ENCODE measurements around the gene DOK7.

The DOK7 gene

GRCh38 chr4:3483471-3483921 is 20.4 kb downstream of the DOK7 start:
- no peak for TF ChIP-seq CTCF (IDR thresholded peaks at IDR 0.05)

DNA sequence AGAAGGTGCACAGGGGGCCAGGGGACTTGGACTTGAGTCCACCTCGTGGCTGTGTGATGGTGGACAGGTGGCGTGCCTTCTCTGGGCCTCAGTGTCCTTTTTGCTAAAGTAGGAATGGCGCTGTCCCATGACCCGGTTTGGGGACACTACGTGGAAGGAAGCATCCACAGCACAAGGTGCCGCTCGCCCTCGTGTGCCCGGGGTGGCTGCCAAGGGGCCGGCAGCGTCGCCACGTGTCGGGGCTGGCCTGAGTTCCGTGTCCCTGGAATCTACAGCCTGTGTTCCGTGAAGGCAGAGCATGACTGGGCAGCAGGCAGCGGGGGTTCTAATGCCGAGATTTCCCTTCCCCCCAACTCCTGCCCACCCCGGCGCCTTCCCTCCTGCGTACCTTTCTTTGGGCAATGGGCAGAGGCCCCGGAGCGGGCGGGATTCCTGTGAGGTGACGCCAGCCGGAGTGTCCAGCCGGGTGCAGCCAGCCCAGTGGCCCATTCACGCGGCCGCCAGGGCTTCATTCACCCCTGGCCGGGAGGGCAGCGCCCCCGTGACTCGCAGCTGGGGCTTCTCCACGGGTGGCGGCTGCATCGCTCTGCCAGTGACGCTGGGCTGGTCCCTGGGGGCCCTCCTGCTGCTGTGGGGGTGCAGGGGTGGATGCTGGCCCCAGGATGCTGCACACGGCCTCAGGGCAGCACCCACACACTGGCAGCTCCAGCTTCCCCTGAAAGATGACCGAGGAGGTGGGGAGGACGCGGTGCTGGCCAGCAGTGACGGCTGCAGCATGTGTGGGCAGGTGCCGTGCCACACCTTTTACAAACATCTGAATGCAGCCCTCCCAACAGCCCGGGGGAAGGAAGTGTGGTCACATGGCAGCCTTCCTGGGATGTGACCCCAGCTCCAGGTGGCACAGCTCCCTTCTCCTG is 21.2 kb downstream of the DOK7 start:
- TF ChIP-seq CTCF (IDR thresholded peaks at IDR 0.05): no peak

DNA sequence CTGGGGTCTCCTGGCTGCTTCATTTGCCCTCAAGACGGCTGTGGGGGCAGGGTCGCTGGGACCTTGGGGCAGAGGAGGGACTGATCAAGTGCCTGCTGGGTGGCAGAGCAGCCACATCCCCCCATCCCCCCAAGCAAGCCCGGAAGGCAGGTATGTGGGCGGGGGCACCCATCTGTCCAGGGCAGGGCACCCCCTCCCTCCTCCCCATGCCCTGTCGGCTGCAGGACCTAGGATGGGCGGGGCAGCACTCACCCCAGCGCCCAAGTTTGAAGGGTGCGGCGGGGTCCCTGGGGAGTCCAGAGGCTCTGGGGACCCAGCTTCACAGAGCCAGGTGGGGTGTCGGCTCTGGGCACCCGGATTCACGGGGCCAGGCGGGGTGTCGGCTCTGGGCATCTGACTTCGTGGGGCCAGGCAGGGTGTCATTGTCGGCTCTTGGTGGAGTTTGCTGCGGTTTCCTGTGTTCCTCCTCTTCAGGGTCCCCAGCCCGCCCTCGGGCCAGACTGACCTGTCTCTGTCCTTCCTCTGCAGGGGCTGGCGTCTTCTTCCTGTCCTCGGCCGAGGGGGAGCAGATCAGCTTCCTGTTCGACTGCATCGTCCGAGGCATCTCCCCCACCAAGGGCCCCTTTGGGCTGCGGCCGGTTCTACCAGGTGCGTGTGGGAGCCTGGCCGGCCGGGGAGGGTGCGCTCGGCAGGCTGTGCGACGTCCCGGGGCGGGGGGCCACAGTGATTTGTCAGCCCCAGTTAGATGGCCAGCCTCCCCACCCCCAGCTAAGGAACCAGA is 22.1 kb downstream of the DOK7 start:
- no peak for TF ChIP-seq CTCF (IDR thresholded peaks at IDR 0.05)

- TF ChIP-seq CTCF (IDR thresholded peaks at IDR 0.05): no peak
Measured at GRCh38 chr4:3485886-3486540, 22.9 kb downstream of the DOK7 start.

GRCh38 chr4:3486541-3487540 is 23.7 kb downstream of the DOK7 start:
- TF ChIP-seq CTCF (IDR thresholded peaks at IDR 0.05): no peak

GRCh38 chr4:3487861-3488260 is 24.8 kb downstream of the DOK7 start:
- TF ChIP-seq CTCF (IDR thresholded peaks at IDR 0.05): no peak

Data from LNCAP (cell line).